HG02943 (cell line): ENCODE results near the gene CRYZ.

ENCODE experiments used
- ATAC-seq: cut with Tn5 transposase; IDR thresholded peaks from one replicate; pipeline ENCODE4 v1.9.1; 2021; ENCODE audit warnings: mild to moderate bottlenecking, low read depth, moderate library complexity; ENCODE audit not compliant: unreplicated experiment

CRYZ gene

DNA sequence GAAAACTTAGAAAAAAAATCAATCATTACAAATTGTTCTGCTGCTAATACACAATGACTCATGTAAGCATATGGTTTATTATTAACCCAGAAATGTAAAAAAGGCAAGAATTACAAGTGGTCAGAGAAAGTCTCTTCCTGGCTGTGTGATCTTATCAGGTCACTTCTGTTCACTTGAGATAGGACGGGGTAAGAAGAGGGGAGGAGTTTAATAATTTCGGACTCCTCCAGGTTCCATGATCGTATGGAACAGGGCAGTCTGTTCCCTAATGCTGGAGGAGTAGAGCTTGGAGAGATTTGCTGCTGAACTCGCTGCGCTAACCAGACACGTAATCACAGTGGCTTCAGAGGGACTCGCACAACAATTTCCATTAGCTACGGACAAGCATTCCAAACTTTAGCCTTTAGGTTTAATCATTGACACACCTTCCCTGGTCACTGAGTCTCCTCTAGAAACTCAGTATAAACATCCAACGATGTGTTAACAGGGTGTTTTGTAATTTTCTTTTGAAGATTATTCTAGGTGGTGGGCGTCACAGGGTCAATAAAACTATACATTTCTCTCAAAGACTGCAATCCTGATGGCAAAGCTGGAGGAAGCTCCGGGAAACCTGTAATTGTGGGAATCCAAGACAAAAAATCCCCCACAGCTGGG is 1.3 kb downstream of the CRYZ start:
- peak; percentile 38 for ATAC-seq

DNA sequence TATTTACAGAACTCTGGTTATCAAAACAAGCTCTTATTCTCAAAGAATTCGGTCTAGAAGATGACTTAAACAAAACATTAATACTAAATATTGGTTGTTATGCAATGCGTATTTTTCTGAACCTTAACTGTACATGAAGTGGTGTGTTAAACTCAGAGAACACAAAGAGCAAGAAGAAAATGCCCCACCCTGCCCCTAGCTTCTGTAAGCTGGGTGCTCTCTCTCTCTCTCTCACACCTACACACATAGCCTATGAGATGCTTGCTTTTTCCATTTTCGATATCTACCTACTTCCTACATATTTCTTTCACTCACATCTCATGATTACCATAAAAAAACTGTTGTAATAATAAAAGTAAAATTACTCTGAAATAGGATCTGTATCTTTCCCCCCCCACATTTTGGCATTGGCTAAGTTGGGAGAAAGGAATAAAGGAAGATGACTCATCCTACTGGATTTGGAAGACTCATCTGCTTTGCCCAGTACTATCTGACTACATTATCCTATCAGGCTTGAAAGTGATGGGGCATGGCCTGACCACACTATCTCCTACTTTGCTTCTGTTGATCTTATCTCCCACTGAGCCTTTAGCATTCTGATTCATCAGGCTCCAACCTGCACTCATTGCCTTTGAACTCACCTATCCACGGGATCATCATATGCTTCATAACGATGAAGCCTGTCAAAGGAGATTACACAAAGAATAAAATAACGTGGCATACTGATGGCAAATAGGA is 2.9 kb downstream of the CRYZ start:
- no peak for ATAC-seq

GRCh38 chr1:74728736-74729135 is 4.1 kb downstream of the CRYZ start:
- ATAC-seq: no peak

- no peak for ATAC-seq
These were observed 6.8 kb downstream of the CRYZ start for GRCh38 chr1:74726063-74726462.

GRCh38 chr1:74717626-74718025 is 15.2 kb downstream of the CRYZ start:
- no peak for ATAC-seq

DNA sequence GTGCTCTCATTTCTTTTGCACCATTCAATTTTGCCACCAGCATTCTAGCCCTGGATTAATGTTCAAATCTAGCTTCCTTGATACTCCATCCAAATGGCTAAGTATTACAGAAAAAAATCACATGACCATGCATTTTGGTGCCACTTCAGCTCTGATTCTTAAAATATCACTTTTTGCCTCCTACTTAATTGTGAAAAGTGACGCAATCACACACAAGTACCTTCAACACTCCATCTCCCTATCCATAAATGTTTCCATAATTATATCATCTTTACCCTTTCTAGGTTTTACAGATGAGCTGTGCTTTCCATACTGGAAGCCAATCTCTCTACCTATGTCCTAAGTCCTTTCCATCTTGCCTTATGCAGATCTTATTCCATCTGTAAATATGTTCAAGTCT is 16.0 kb downstream of the CRYZ start:
- ATAC-seq: no peak

- ATAC-seq: no peak
These were observed 17.0 kb downstream of the CRYZ start for GRCh38 chr1:74715806-74716205.

DNA sequence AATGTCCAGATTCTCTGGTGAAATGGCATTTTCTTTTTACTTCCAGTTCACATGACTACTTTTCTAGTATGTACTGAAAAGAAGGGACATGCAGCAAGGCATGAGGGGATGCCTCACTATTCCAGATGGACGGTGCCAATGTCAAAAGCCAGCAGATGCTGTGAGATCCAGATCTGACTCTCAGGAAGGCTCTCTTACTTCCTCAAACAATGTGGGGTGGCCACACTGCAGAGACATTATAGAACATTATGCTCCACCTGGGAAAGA is 17.7 kb downstream of the CRYZ start:
- ATAC-seq: no peak

DNA sequence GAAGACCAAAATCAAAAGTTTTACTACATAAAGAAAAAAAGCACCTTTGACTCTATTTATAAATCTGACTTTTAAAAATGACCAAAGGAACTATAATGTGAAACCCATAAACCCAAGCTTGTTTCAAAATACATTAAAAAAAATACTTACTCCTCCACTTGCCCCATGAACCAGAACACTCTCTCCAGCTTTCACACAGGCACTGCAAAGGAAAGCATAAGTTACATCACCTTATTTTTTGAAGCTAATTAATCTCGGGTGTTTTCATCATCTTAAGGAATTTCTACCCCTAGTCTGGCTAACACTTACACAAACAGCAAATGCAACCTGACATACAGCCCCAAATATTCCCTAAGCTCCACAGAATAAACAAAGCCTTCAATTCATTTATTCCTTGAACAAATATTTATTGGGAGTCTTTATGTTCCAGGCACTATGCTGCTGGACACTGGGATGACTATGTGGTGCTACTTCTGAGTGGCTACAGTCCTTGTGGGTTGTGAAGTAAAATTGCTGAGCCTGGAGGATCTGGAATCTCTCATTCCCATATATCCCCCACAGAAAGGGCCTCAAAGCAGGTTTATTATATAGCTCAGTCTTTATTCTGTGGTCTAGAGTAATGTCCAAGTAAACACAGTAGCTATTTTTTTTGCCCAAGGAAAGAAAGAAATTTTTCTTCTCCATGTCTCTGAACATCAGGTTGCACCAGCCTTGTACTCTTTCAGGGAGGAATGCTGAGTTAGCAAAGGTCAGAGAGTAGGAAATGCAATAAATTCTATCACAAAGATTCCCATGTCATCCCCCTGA is 18.2 kb downstream of the CRYZ start:
- no peak for ATAC-seq

DNA sequence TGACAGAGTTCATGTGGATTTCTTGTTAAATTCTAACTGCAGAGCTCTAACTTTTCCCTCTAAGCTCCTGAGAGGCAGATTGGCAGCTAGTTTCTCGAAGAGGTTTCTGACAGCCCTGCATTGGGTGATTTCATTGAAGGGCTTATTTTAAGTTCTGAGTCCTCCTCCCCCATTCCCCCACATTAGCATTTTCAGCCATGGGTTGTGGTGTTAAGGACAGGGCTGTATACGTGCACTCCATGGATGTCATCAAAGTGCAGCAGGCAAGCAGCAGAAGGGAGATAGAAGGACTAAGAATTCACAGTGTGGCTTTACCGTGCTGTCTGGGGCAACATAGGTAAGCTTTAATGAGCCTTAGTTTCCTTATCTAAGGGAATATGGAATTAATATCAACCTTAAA is 19.0 kb downstream of the CRYZ start:
- no peak for ATAC-seq

GRCh38 chr1:74712881-74713280 is 20.0 kb downstream of the CRYZ start:
- ATAC-seq: no peak

DNA sequence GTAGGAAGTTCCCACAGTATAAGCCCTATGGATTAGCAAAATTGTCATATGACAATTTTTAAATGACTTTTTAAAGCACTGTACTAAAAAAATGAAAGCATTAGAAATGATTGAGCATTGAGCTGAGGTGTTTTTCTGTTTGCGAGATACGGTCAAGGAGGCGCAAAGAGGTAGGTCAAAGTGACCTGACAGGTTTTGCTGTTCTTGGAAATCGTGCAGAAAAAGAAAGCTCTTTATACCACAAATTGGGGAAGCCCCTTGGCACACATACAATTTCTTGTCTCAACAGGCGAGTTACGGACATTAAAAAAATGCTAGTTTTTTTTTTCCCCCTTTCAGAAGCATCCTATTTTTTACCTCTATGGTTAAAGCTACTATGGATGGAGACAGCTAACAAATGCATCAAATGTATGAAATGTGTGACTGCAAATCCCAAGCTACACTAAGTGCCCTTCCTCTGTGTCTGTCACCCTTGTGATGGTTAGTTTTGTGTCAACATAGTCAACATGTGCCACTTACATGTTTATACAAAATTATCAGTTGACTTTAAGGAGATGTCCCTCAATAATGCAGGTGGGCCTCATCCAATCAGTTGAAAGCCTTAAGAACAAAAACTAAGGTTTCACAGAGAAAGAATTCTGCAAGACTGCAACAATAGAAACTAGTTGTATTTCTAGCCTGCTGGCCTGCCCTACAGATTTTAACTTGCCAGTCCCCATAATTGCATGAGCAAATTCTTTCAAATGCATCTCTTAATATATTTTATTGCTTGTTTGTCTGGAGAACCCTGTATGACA is 29.3 kb downstream of the CRYZ start:
- no peak for ATAC-seq

- no peak for ATAC-seq
These were observed 33.5 kb downstream of the CRYZ start for GRCh38 chr1:74699331-74699730.

DNA sequence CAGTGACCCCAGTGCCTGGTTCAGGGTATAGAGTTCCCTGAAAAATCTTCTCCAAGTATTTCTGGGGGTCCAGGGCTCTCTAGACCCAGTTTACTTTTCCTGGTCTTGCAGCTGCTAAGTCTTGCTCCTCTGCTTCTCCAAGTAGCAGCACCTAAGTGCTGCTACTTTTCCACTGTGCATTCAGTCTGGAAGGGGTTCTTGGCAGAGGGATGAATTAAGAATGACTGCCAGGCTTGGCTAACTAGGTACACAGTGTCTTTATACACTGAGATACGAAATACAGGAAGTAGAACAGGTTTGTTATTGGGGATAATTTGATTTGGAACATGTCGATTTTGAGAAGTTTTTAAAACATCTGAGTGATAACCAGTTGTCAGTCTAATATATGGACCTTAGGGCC is 35.0 kb downstream of the CRYZ start:
- ATAC-seq: no peak

DNA sequence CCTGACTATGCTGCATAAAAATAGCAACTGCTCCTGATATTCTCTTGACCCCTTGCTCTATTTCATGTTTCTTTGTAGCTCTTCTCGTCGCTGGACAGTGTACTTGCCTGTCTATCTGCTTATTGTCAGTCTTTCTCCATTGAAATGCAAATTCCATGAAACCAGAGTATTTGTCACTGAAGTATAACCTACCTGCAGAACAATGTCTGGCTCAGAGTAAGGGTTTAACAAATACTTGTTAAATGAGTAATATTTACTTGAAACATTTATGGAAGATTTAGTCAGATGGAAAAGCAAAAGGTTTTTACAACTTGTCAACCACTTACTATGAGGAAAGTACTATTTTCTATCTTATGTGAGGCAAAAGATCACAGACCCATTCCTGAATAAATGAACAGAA is 39.4 kb downstream of the CRYZ start:
- no peak for ATAC-seq

GRCh38 chr1:74690909-74691308 is 41.9 kb downstream of the CRYZ start:
- no peak for ATAC-seq

DNA sequence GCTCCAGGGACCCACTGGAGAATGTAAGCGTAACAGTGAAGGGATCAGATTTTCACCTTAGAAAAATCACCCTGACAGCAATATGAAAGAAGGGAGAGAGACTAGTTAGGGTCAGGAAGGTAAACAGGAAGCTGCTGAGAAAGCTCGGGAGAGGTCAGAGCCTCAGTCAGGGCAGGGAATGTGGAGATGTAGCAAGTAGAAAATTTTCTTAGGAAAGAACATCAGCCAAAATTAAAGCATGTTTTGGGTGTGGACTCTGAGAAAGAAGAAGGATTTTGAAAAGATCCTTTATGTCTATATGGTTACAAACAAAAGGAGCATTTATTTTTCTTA is 42.5 kb downstream of the CRYZ start:
- no peak for ATAC-seq

DNA sequence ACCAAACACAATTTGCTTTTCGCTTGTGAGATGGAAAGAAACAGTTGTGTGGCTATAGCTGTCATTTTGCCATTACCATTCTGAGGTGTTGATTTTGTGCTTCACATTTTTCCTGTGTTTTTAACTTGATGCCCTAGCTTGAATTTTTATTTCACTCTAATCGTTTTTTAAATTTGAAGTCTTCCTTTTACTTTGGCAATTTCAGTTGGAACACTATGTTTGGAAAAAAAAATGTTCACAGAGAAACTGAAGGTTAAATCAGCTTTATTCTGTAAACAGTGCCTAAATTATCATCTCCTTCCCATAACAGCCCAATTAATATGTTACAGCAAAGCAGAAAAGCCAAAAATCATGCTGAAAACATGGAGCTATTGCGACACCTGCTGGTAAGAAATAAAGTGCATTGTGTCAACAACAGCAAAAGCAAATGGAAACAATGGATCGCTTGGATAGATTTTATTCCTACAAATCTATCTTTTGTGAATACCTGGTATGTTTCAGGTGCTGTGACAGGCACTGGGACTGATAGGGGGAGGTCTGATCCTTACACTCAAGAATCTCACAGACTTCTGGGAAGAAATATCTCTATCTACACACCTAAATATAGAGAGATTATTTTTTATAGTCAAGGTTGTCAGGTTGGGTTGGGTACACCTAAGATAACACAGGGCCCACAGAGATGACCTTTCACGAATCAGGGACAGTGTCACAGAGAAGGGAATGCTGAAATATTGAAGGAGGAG is 43.1 kb downstream of the CRYZ start:
- ATAC-seq: no peak

DNA sequence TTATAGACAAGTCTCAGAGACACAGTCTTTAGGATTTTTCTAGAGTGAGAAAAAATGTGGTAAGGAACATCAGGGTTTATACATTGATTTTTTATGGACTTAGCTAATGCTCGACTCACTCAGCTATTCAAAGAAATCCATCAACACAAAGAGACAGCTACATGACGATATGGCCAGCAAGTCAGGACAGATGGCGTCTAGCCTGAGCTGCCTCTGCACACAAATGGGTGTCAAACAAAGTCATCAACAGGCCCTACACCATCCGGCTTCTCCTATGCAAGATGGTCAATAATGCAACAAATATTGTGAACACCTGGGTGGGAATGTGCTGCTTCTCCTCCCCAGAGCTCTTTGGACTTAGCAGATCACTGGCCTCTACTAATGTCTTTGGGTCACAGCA is 45.9 kb downstream of the CRYZ start:
- no peak for ATAC-seq

DNA sequence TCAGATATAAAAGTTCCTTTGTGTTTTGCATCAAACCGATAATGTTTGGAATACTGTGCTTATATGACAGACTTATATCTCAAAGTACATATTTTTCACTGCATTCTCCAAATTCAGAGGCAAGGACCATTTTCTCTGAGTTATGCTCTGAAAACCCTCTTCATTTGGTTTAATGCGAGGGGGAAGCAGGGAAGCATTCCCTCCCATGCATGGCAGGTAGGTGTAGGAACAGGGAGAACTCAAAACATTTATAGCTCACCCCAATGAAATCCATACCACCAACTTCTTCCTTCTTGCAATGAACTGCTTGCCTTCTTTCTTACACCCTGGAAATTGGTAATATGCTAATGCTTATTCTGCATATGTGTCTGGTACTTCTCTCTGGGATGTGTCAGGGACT is 48.5 kb downstream of the CRYZ start:
- no peak for ATAC-seq

GRCh38 chr1:74683656-74684055 is 49.2 kb downstream of the CRYZ start:
- ATAC-seq: no peak
